Osteoblast (primary cell): Measurements from ENCODE around the gene TRERF1. TPM values are rescaled to one million over a fixed set of nuclear protein-coding genes. Genes with fewer than 3 reads are reported as not detected.
"Not testable (repeated sequence)": the region's sequence is repeated elsewhere in the genome, so short reads cannot be mapped to it uniquely, and the experiment has no call there.

Experiments used
- DNase-seq: peaks from one replicate; pipeline ENCODE4 v3.0.0; 2011; ENCODE audit warnings: low spot score, mixed read lengths; ENCODE audit not compliant: insufficient read length; ENCODE audit errors: missing footprints
- H2AFZ ChIP-seq: 2 replicates; pipeline ENCODE4 v1.6.0; 2011; ENCODE audit warnings: mild to moderate bottlenecking, low read length
- H3K27ac ChIP-seq: 2 replicates; pipeline ENCODE4 v1.5.1; 2011; ENCODE audit warnings: mild to moderate bottlenecking, low read depth, low read length, moderate library complexity
- H3K27me3 ChIP-seq: 2 replicates; pipeline ENCODE4 v1.6.0; 2012; ENCODE audit warnings: mild to moderate bottlenecking, control low read depth, inconsistent platforms, low read length, moderate library complexity; ENCODE audit not compliant: insufficient read depth
- H3K36me3 ChIP-seq: 2 replicates; pipeline ENCODE4 v1.5.1; 2011; ENCODE audit warnings: mild to moderate bottlenecking, low read length, control low read depth, moderate library complexity; ENCODE audit not compliant: insufficient read depth
- H3K4me1 ChIP-seq: 2 replicates; pipeline ENCODE4 v1.5.1; 2011; ENCODE audit warnings: mild to moderate bottlenecking, low read length, control low read depth, moderate library complexity; ENCODE audit not compliant: insufficient read depth
- H3K4me2 ChIP-seq: 2 replicates; pipeline ENCODE4 v1.6.0; 2011; ENCODE audit warnings: mild to moderate bottlenecking, low read length; ENCODE audit not compliant: insufficient read depth
- H3K4me3 ChIP-seq: fragments of 200-600 bp; sonication (generic); 3 replicates; pipeline ENCODE4 v1.5.1; 2012; ENCODE audit warnings: mild to moderate bottlenecking, low read length, inconsistent platforms; ENCODE audit not compliant: insufficient read depth
- H3K79me2 ChIP-seq: 2 replicates; pipeline ENCODE4 v1.6.0; 2012; ENCODE audit warnings: mild to moderate bottlenecking, low read length, control low read depth, inconsistent platforms; ENCODE audit not compliant: insufficient read depth
- H3K9me3 ChIP-seq: 2 replicates; pipeline ENCODE4 v1.5.1; 2011; ENCODE audit warnings: low read depth, low read length, control low read depth
- H4K20me1 ChIP-seq: 2 replicates; pipeline ENCODE4 v1.6.0; 2012; ENCODE audit warnings: mild to moderate bottlenecking, low read length, control low read depth; ENCODE audit not compliant: insufficient read depth
- total RNA-seq: library from RNA; depleted of rRNA; stranded (reverse); fragments of >200 nt; gene quantifications from 2 replicates; pipeline ENCODE4 v1.2.3, GENCODE V29; 2012
- TF ChIP-seq, protein P1 (sequence below): IDR thresholded peaks from 2 replicates; pipeline ENCODE4 v1.5.1; 2011; ENCODE audit warnings: mild to moderate bottlenecking, low read depth, low read length, moderate library complexity; ENCODE audit errors: extremely low read depth

The TRERF1 gene
- total RNA-seq, 1 donor, result 4.7 TPM

DNA sequence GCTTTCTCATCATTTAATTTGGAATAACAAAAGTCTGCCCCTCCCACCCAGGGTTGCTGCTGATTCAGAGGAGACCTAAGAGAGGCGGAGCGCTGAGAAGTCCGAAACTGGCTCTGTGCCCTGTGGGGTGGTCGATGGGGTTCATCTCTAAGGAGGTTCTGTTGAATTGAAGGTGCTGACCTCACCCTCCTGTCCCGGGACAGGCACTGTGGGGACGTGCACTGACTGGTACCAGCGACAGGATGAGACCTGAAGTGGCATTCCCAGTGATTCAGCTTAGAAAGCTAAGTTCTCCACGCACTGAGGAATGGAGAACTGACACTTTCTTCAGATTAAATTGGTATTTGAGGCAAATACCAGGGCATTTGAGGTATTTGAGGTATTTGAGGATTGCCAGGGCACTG lies 258.2 kb downstream of the TRERF1 start:
- H3K27ac ChIP-seq, result no peak overlapping the region
- peak; percentile 80 for DNase-seq
- H3K79me2 ChIP-seq, result no peaks in the 10 kb centered on the region
- H3K4me3 ChIP-seq, result peak overlapping the region; percentile 59
- peaks cover 23% of the 10 kb centered on the region for H3K4me1 ChIP-seq
- H3K9me3 ChIP-seq, result no peaks in the 10 kb centered on the region
- TF ChIP-seq, protein P1, sequence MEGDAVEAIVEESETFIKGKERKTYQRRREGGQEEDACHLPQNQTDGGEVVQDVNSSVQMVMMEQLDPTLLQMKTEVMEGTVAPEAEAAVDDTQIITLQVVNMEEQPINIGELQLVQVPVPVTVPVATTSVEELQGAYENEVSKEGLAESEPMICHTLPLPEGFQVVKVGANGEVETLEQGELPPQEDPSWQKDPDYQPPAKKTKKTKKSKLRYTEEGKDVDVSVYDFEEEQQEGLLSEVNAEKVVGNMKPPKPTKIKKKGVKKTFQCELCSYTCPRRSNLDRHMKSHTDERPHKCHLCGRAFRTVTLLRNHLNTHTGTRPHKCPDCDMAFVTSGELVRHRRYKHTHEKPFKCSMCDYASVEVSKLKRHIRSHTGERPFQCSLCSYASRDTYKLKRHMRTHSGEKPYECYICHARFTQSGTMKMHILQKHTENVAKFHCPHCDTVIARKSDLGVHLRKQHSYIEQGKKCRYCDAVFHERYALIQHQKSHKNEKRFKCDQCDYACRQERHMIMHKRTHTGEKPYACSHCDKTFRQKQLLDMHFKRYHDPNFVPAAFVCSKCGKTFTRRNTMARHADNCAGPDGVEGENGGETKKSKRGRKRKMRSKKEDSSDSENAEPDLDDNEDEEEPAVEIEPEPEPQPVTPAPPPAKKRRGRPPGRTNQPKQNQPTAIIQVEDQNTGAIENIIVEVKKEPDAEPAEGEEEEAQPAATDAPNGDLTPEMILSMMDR, result no peak
- H2AFZ ChIP-seq, result peak overlapping the region; percentile 63
- no peaks in the 10 kb centered on the region for H3K27me3 ChIP-seq
- H4K20me1 ChIP-seq, result no peaks in the 10 kb centered on the region
- no peaks in the 10 kb centered on the region for H3K36me3 ChIP-seq
- H3K4me2 ChIP-seq, result peak overlapping the region; percentile 79

DNA sequence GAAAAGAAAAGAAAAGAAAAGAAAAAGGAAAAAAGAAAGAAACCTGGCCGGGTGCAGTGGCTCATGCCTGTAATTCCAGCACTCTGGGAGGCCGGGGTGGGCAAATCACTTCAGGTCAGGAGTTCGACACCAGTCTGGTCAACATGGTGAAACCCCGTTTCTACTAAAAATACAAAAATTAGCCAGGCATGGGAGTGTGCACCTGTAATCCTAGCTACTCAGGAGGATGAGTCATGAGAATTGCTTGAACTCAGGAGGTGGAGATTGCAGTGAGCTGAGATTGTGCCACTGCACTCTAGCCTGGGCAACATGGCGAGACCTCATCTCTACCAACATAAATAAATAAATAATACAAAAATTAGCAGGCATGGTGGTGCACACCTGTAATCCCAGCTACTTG lies 259.3 kb downstream of the TRERF1 start:
- H4K20me1 ChIP-seq, H3K79me2 ChIP-seq, H3K36me3 ChIP-seq, DNase-seq, H2AFZ ChIP-seq, H3K27ac ChIP-seq, H3K27me3 ChIP-seq, H3K4me2 ChIP-seq, H3K9me3 ChIP-seq, H3K4me3 ChIP-seq: not testable (repeated sequence)
- H3K4me1 ChIP-seq, result peaks cover 14% of the 10 kb centered on the region

DNA sequence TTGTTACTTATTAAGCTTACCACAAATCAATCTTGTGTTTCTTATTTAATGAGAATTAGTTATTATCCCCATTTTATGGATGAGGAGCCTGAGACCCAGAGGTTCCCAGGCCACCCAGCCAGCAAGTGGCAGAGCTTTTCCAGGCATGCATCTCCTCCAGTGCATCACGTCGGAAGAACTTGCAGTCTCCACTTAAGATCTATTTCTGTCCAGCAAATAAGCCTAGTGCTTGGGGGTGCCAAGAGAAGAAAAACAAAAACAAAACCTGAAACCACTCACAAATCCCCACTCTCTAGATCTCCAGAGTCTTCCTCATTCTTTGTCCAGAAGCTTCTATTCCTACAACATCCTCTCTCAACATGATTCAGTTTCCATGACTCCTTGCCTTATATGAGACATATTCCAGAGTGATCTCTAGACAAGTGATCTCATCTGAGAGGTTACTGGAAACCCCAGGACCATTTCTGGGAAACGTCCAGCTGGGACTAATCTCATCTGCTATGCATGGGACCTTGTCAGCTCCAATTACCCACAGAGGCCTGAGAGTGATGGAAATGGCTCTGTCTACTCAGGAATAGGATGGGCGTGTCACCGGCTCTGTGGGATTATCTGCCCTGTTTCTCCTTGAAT lies 261.1 kb downstream of the TRERF1 start:
- Histone ChIP-seq H2AFZ (no peak overlapping the region), H3K36me3 (no peaks in the 10 kb centered on the region), H3K9me3 (no peaks in the 10 kb centered on the region), H4K20me1 (no peaks in the 10 kb centered on the region), H3K79me2 (no peaks in the 10 kb centered on the region), H3K27ac (peak overlapping the region; percentile 35), H3K4me1 (peaks cover 12% of the 10 kb centered on the region), H3K4me3 (no peak overlapping the region), H3K4me2 (no peak overlapping the region), H3K27me3 (no peaks in the 10 kb centered on the region)
- peak; percentile 86 for DNase-seq
- TF ChIP-seq, protein P1, result no peak

DNA sequence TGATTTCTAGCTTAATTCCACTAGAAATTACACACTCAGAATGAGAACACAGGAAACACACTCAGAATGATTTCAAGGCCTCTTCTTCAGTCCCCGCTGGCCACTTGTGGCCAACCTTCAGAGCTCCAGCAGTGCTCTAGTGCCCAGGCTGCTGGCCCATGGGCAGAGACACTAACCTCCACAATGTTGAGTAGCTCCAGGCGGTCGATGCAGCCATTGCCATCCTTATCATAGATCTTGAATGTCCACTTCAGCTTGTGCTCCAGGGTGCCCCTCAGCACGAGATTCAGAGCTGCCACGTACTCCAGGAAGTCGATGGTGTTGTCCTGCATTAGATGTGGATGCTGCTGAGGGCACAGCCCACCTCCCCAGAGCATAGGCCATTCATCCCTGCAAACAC lies 263.3 kb downstream of the TRERF1 start:
- DNase-seq, result no peak
- no peak overlapping the region for H3K4me3 ChIP-seq
- no peak overlapping the region for H3K27ac ChIP-seq
- no peaks in the 10 kb centered on the region for H3K27me3 ChIP-seq
- H3K79me2 ChIP-seq, result no peaks in the 10 kb centered on the region
- H2AFZ ChIP-seq, result no peak overlapping the region
- H4K20me1 ChIP-seq, result no peaks in the 10 kb centered on the region
- H3K4me2 ChIP-seq, result no peak overlapping the region
- H3K4me1 ChIP-seq, result peaks cover 8% of the 10 kb centered on the region
- TF ChIP-seq, protein P1, result no peak
- no peaks in the 10 kb centered on the region for H3K9me3 ChIP-seq
- H3K36me3 ChIP-seq, result no peaks in the 10 kb centered on the region
